ENCODE data around the gene FIGNL1.

DNA sequence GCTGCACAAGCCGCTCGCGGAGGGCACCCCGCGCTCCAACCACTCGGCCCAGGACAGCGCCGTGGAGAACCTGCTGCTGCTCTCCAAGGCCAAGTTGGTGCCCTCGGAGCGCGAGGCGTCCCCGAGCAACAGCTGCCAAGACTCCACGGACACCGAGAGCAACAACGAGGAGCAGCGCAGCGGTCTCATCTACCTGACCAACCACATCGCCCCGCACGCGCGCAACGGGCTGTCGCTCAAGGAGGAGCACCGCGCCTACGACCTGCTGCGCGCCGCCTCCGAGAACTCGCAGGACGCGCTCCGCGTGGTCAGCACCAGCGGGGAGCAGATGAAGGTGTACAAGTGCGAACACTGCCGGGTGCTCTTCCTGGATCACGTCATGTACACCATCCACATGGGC is 50.0 kb downstream of the FIGNL1 start:
- TF ChIP-seq, protein P1, sequence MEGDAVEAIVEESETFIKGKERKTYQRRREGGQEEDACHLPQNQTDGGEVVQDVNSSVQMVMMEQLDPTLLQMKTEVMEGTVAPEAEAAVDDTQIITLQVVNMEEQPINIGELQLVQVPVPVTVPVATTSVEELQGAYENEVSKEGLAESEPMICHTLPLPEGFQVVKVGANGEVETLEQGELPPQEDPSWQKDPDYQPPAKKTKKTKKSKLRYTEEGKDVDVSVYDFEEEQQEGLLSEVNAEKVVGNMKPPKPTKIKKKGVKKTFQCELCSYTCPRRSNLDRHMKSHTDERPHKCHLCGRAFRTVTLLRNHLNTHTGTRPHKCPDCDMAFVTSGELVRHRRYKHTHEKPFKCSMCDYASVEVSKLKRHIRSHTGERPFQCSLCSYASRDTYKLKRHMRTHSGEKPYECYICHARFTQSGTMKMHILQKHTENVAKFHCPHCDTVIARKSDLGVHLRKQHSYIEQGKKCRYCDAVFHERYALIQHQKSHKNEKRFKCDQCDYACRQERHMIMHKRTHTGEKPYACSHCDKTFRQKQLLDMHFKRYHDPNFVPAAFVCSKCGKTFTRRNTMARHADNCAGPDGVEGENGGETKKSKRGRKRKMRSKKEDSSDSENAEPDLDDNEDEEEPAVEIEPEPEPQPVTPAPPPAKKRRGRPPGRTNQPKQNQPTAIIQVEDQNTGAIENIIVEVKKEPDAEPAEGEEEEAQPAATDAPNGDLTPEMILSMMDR (IDR thresholded peaks at IDR 0.05), result no peak
- TF ChIP-seq, protein P2, sequence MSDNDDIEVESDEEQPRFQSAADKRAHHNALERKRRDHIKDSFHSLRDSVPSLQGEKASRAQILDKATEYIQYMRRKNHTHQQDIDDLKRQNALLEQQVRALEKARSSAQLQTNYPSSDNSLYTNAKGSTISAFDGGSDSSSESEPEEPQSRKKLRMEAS (CRISPR knock-in tag; IDR thresholded peaks at IDR 0.05), result no peak
- TF ChIP-seq, protein P3, sequence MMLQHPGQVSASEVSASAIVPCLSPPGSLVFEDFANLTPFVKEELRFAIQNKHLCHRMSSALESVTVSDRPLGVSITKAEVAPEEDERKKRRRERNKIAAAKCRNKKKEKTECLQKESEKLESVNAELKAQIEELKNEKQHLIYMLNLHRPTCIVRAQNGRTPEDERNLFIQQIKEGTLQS (CRISPR knock-in tag; conservative IDR thresholded peaks at IDR 0.05), result no peak
- TF ChIP-seq, protein P4, sequence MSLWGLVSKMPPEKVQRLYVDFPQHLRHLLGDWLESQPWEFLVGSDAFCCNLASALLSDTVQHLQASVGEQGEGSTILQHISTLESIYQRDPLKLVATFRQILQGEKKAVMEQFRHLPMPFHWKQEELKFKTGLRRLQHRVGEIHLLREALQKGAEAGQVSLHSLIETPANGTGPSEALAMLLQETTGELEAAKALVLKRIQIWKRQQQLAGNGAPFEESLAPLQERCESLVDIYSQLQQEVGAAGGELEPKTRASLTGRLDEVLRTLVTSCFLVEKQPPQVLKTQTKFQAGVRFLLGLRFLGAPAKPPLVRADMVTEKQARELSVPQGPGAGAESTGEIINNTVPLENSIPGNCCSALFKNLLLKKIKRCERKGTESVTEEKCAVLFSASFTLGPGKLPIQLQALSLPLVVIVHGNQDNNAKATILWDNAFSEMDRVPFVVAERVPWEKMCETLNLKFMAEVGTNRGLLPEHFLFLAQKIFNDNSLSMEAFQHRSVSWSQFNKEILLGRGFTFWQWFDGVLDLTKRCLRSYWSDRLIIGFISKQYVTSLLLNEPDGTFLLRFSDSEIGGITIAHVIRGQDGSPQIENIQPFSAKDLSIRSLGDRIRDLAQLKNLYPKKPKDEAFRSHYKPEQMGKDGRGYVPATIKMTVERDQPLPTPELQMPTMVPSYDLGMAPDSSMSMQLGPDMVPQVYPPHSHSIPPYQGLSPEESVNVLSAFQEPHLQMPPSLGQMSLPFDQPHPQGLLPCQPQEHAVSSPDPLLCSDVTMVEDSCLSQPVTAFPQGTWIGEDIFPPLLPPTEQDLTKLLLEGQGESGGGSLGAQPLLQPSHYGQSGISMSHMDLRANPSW (CRISPR knock-in tag; conservative IDR thresholded peaks at IDR 0.05; ENCODE audit: low read depth), result no peak
- TF ChIP-seq GABPB1 (CRISPR knock-in tag; IDR thresholded peaks at IDR 0.05), result no peak

Measured in WTC11 (cell line).